HEK293T (cell line): ENCODE results near the gene ZMAT5.

Source experiments
- ARNT ChIP-seq: fragments of 450-650 bp; IDR thresholded peaks from 2 replicates; pipeline ENCODE4 v1.6.1; 2017; ENCODE audit warnings: mild to moderate bottlenecking
- BHLHE40 ChIP-seq: fragments of 450-650 bp; IDR thresholded peaks from 2 replicates; pipeline ENCODE4 v1.6.1; 2016; ENCODE audit warnings: mild to moderate bottlenecking, moderate library complexity, borderline replicate concordance
- CTBP1 ChIP-seq: fragments of 450-650 bp; IDR thresholded peaks from 2 replicates; pipeline ENCODE4 v1.6.1; 2016; ENCODE audit warnings: borderline replicate concordance
- ELF4 ChIP-seq: fragments of 450-650 bp; IDR thresholded peaks from 2 replicates; pipeline ENCODE4 v1.6.1; 2017; ENCODE audit warnings: antibody characterized with exemption
- FOXA1 ChIP-seq: fragments of 450-650 bp; IDR thresholded peaks from 2 replicates; pipeline ENCODE4 v1.6.1; 2016; ENCODE audit warnings: mild to moderate bottlenecking
- FOXK2 ChIP-seq: fragments of 450-650 bp; IDR thresholded peaks from 2 replicates; pipeline ENCODE4 v1.6.1; 2016; ENCODE audit warnings: mild to moderate bottlenecking
- FOXM1 ChIP-seq: fragments of 450-650 bp; IDR thresholded peaks from 2 replicates; pipeline ENCODE4 v1.6.1; 2017; ENCODE audit warnings: mild to moderate bottlenecking, borderline replicate concordance
- LEF1 ChIP-seq: fragments of 450-650 bp; IDR thresholded peaks from 2 replicates; pipeline ENCODE4 v1.6.1; 2017; ENCODE audit warnings: mild to moderate bottlenecking, borderline replicate concordance
- PKNOX1 ChIP-seq: fragments of 450-650 bp; IDR thresholded peaks from 2 replicates; pipeline ENCODE4 v1.6.1; 2016
- SP1 ChIP-seq: fragments of 450-650 bp; IDR thresholded peaks from 2 replicates; pipeline ENCODE4 v1.6.1; 2017
- SUZ12 ChIP-seq: fragments of 450-650 bp; IDR thresholded peaks from 2 replicates; pipeline ENCODE4 v1.6.1; 2016; ENCODE audit warnings: mild to moderate bottlenecking
- TARDBP ChIP-seq: fragments of 450-650 bp; IDR thresholded peaks from 2 replicates; pipeline ENCODE4 v1.6.1; 2016
- ZNF384 ChIP-seq: fragments of 450-650 bp; IDR thresholded peaks from 2 replicates; pipeline ENCODE4 v1.6.1; 2016

- TF ChIP-seq LEF1 (no peak), FOXK2 (no peak), FOXA1 (no peak), ARNT (no peak), SUZ12 (no peak), SP1 (no peak), BHLHE40 (no peak), ZNF384 (no peak), PKNOX1 (no peak), FOXM1 (no peak), TARDBP (no peak), CTBP1 (no peak), ELF4 (no peak)
Observed at GRCh38 chr22:29715705-29716104, 51.1 kb downstream of the ZMAT5 start.
